NCI-H2029 treated with DMSO at 0.1 percent for 48 hours (cell line): ENCODE measurements around the gene TOE1.
"Not testable (repeated sequence)": the region's sequence is repeated elsewhere in the genome, so short reads cannot be mapped to it uniquely, and the experiment has no call there.

Experiments used
- DNase-seq: peaks from one replicate; lab custom pipeline; 2025; lab: John Stamatoyannopoulos, UW

TOE1 gene

GRCh38 chr1:45355683-45356082 lies 15.7 kb downstream of the TOE1 start:
- DNase-seq: no peak

- peak; percentile 33 for DNase-seq
Measured at GRCh38 chr1:45356186-45356585, 16.2 kb downstream of the TOE1 start.

GRCh38 chr1:45359882-45360513 lies 20.0 kb downstream of the TOE1 start:
- peak; percentile 77 for DNase-seq

GRCh38 chr1:45360981-45361380 lies 21.0 kb downstream of the TOE1 start:
- peak; percentile 71 for DNase-seq

- DNase-seq: no peak
Measured at GRCh38 chr1:45364294-45364693, 24.3 kb downstream of the TOE1 start.

GRCh38 chr1:45365051-45365450 lies 25.1 kb downstream of the TOE1 start:
- DNase-seq: no peak

- no peak for DNase-seq
Measured at GRCh38 chr1:45370575-45370974, 30.6 kb downstream of the TOE1 start.

GRCh38 chr1:45373573-45373972 lies 33.6 kb downstream of the TOE1 start:
- DNase-seq: no peak

GRCh38 chr1:45375104-45376090 lies 35.4 kb downstream of the TOE1 start:
- DNase-seq: no peak

GRCh38 chr1:45378184-45378583 lies 38.2 kb downstream of the TOE1 start:
- DNase-seq: no peak

GRCh38 chr1:45379524-45379923 lies 39.6 kb downstream of the TOE1 start:
- no peak for DNase-seq

GRCh38 chr1:45380125-45380524 lies 40.2 kb downstream of the TOE1 start:
- DNase-seq: no peak

- no peak for DNase-seq
Measured at GRCh38 chr1:45380730-45381129, 40.8 kb downstream of the TOE1 start.

GRCh38 chr1:45381243-45381642 lies 41.3 kb downstream of the TOE1 start:
- DNase-seq: no peak

GRCh38 chr1:45383191-45383590 lies 43.2 kb downstream of the TOE1 start:
- no peak for DNase-seq

- DNase-seq: not testable (repeated sequence)
Measured at GRCh38 chr1:45384213-45384612, 44.2 kb downstream of the TOE1 start.

- DNase-seq: peak; percentile 93
Measured at GRCh38 chr1:45385302-45385701, 45.3 kb downstream of the TOE1 start.

- DNase-seq: no peak
Measured at GRCh38 chr1:45386219-45386618, 46.2 kb downstream of the TOE1 start.
